WTC11 (cell line): ENCODE measurements around the gene SPINK8.

Experiments
- CREM ChIP-seq: sonication (generic); formaldehyde crosslinking; IDR thresholded peaks from 2 replicates; pipeline ENCODE4 v1.8.1; 2022; ENCODE audit warnings: mild to moderate bottlenecking, missing genetic modification reagents, moderate library complexity
- ELF4 ChIP-seq: sonication (generic); formaldehyde crosslinking; IDR thresholded peaks from 2 replicates; pipeline ENCODE4 v1.8.1; 2022; ENCODE audit warnings: low read depth, mild to moderate bottlenecking, moderate library complexity, missing genetic modification reagents
- FOXK1 ChIP-seq: sonication (generic); formaldehyde crosslinking; IDR thresholded peaks from 2 replicates; pipeline ENCODE4 v1.8.0; 2022; ENCODE audit warnings: mild to moderate bottlenecking, moderate library complexity, missing genetic modification reagents
- GRHL2 ChIP-seq: fragments of 250-450 bp; sonication (Bioruptor Pico); IDR thresholded peaks from 2 replicates; pipeline ENCODE4 v1.8.0; 2022; ENCODE audit warnings: mild to moderate bottlenecking, moderate library complexity; ENCODE audit not compliant: insufficient replicate concordance, severe bottlenecking
- NFE2L1 ChIP-seq: sonication (generic); formaldehyde crosslinking; IDR thresholded peaks from 2 replicates; pipeline ENCODE4 v1.8.1; 2023; ENCODE audit warnings: missing genetic modification reagents
- NFYB ChIP-seq: sonication (generic); formaldehyde crosslinking; conservative IDR thresholded peaks from 2 replicates; pipeline ENCODE4 v1.8.0; 2022; ENCODE audit warnings: low read depth, missing genetic modification reagents
- SP1 ChIP-seq: sonication (generic); formaldehyde crosslinking; conservative IDR thresholded peaks from 2 replicates; pipeline ENCODE4 v1.8.1; 2022; ENCODE audit warnings: missing genetic modification reagents
- TF ChIP-seq, protein P1 (sequence below): fragments of 200-600 bp; IDR thresholded peaks from 2 replicates; pipeline ENCODE4 v1.8.0; 2022; ENCODE audit warnings: antibody characterized with exemption
- TF ChIP-seq, protein P2 (sequence below): sonication (generic); formaldehyde crosslinking; IDR thresholded peaks from 2 replicates; pipeline ENCODE4 v1.8.1; 2023; ENCODE audit warnings: mild to moderate bottlenecking, missing genetic modification reagents
- TF ChIP-seq, protein P3 (sequence below): sonication (generic); formaldehyde crosslinking; IDR thresholded peaks from 2 replicates; pipeline ENCODE4 v1.8.0; 2022; ENCODE audit warnings: mild to moderate bottlenecking, missing genetic modification reagents
- TF ChIP-seq, protein P4 (sequence below): sonication (generic); formaldehyde crosslinking; IDR thresholded peaks from 2 replicates; pipeline ENCODE4 v1.8.1; 2022; ENCODE audit warnings: low read depth, missing genetic modification reagents, borderline replicate concordance

DNA sequence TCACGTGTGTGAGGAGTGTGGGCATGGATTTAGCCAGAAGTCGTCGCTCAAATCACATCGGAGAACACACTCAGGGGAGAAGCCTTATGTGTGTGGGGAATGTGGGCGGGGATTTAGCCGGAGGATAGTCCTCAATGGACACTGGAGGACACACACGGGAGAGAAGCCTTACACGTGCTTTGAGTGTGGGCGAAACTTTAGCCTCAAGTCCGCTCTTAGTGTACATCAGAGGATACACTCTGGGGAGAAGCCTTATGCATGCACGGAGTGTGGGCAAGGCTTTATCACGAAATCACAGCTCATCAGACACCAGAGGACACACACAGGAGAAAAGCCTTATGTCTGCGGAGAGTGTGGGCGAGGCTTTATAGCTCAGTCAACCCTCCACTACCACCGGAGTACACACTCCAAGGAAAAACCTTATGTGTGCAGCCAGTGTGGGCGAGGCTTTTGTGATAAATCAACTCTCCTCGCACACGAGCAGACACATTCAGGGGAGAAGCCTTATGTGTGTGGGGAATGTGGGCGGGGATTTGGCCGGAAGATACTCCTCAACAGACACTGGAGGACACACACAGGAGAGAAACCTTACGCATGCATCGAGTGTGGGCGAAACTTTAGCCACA lies 64.4 kb downstream of the SPINK8 start:
- TF ChIP-seq, protein P1, sequence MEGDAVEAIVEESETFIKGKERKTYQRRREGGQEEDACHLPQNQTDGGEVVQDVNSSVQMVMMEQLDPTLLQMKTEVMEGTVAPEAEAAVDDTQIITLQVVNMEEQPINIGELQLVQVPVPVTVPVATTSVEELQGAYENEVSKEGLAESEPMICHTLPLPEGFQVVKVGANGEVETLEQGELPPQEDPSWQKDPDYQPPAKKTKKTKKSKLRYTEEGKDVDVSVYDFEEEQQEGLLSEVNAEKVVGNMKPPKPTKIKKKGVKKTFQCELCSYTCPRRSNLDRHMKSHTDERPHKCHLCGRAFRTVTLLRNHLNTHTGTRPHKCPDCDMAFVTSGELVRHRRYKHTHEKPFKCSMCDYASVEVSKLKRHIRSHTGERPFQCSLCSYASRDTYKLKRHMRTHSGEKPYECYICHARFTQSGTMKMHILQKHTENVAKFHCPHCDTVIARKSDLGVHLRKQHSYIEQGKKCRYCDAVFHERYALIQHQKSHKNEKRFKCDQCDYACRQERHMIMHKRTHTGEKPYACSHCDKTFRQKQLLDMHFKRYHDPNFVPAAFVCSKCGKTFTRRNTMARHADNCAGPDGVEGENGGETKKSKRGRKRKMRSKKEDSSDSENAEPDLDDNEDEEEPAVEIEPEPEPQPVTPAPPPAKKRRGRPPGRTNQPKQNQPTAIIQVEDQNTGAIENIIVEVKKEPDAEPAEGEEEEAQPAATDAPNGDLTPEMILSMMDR = no peak
- no peak for TF ChIP-seq NFE2L1 (CRISPR knock-in tag)
- TF ChIP-seq, protein P2, sequence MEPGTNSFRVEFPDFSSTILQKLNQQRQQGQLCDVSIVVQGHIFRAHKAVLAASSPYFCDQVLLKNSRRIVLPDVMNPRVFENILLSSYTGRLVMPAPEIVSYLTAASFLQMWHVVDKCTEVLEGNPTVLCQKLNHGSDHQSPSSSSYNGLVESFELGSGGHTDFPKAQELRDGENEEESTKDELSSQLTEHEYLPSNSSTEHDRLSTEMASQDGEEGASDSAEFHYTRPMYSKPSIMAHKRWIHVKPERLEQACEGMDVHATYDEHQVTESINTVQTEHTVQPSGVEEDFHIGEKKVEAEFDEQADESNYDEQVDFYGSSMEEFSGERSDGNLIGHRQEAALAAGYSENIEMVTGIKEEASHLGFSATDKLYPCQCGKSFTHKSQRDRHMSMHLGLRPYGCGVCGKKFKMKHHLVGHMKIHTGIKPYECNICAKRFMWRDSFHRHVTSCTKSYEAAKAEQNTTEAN (CRISPR knock-in tag) = no peak
- no peak for TF ChIP-seq CREM (CRISPR knock-in tag)
- TF ChIP-seq FOXK1 (CRISPR knock-in tag) = no peak
- TF ChIP-seq SP1 (CRISPR knock-in tag) = no peak
- no peak for TF ChIP-seq NFYB (CRISPR knock-in tag)
- TF ChIP-seq, protein P3, sequence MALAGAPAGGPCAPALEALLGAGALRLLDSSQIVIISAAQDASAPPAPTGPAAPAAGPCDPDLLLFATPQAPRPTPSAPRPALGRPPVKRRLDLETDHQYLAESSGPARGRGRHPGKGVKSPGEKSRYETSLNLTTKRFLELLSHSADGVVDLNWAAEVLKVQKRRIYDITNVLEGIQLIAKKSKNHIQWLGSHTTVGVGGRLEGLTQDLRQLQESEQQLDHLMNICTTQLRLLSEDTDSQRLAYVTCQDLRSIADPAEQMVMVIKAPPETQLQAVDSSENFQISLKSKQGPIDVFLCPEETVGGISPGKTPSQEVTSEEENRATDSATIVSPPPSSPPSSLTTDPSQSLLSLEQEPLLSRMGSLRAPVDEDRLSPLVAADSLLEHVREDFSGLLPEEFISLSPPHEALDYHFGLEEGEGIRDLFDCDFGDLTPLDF (CRISPR knock-in tag) = no peak
- TF ChIP-seq ELF4 (CRISPR knock-in tag) = no peak
- TF ChIP-seq, protein P4, sequence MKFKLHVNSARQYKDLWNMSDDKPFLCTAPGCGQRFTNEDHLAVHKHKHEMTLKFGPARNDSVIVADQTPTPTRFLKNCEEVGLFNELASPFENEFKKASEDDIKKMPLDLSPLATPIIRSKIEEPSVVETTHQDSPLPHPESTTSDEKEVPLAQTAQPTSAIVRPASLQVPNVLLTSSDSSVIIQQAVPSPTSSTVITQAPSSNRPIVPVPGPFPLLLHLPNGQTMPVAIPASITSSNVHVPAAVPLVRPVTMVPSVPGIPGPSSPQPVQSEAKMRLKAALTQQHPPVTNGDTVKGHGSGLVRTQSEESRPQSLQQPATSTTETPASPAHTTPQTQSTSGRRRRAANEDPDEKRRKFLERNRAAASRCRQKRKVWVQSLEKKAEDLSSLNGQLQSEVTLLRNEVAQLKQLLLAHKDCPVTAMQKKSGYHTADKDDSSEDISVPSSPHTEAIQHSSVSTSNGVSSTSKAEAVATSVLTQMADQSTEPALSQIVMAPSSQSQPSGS = no peak
- no peak for TF ChIP-seq GRHL2 (CRISPR knock-in tag)
